ENCODE data around the gene RPL6.
"Not testable (repeated sequence)": the region's sequence is repeated elsewhere in the genome, so short reads cannot be mapped to it uniquely, and the experiment has no call there.

Gene RPL6

DNA sequence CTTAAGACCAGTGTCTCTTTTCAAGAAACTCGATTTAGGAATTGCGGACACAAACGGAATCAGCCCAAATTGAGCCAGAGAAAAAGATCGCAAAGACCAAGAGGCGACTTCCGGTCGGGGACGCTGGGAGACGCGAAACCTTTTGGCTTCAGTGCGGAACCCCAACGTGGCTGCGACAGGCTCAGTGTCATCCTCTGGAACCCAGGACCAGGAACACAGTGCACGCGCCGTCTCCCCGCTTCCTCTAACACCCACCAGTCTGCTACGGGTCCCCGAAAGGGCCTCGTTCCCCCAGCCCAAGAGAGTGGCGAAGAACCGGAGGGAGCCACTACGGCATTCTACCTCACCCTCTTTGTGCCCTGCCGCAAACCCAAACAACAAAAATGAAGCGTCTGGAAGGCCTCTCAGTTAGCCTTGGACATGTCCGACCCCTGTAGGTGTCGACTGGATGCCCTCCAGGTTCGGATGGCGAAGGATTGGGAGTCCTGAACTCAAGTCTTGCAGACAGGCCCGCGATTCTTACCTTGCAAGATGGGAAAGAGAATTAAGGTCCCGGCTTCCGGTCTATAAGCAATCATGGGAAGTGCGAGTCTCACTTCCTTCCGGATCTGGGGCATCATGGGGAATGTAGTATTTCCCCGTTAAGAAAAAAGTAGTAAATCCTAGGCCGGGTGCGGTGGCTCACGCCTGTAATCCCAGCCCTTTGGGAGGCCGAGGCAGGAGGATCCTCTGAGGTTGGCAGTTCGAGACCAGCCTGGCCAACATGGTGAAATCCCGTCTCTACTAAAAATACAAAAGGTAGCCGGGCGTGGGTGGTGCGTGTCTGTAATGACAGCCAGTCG is at the start of gene RPL6:
Gene RPL6 (minus strand): TSS at position 542 of the 842 bp plus-strand sequence. CDS start 949 bp downstream, outside the sequence.
- peak; percentile 94 for DNase-seq

DNA sequence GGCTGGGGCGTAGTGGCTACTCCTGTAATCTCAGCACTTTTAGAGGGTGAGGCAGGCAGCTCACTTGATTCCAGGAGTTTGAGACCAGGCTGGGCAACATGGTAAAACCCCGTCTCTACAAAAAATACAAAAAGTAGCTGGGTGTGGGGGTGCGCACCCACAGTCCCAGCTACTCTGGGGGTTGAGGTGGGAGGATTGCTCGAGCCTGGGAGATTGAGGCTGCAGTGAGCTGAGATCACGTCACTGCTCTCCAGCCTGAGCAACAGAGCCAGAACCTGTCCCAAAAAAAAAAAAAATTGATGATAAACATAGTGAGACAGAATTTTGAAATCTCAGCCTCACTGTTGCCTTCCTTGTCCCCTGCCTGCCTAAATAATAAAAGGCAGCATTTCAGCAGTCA is 49.3 kb upstream of the RPL6 start:
- DNase-seq, result no peak

DNA sequence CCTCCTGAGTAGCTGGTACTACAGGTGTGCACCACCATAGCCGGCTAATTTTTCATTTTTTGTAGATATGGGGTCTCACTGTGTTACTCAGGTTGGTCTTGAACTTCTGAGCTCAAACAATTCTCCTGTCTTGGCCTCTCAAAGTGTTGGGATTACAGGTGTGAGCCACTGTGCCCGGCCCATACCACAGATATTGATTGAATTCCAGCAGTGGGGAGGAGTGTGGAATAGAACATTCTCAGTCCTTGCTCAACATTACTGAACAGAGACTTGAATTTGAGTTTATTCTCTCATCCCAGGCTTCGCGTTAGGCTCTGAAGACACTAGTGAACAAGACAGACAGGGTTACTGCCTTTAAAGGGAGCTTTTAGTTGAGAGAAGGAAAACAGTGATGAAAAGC is 48.9 kb upstream of the RPL6 start:
- no peak for DNase-seq

DNA sequence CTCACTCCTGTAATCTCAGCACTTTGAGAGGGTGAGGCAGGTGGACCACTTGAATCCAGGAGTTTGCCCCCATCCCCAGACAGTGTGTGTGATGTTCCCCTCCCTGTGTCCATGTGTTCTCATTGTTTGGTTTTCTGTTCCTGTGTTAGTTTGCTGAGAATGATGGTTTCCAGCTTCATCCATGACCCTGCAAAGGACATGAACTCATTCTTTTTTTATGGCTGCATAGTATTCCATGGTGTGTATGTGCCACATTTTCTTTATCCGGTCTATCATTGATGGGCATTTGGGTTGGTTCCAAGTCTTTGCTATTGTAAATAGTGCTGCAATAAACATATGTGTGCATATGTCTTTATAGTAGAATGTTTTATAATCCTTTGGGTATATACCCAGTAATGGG is 47.7 kb upstream of the RPL6 start:
- not testable (repeated sequence) for DNase-seq

DNA sequence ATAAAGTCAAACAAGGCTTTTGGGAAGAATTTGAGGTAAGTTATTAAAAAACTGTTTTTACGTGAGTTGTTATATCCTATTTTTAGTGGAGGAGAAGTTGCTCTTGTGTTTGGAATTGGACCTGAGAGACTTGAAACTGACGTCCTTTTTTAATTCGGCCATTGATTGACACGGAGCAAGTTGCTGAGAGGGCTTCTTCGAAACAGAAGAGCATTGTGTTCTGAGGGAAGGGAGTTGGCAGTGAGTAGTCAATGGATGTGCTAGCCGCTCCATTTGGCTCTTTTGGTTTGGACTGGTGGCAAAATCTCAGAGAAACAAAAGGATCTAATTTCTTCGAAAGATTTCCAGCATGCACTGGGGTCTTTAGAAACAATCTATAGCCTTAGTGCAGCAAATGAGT is 46.6 kb upstream of the RPL6 start:
- no peak for DNase-seq

DNA sequence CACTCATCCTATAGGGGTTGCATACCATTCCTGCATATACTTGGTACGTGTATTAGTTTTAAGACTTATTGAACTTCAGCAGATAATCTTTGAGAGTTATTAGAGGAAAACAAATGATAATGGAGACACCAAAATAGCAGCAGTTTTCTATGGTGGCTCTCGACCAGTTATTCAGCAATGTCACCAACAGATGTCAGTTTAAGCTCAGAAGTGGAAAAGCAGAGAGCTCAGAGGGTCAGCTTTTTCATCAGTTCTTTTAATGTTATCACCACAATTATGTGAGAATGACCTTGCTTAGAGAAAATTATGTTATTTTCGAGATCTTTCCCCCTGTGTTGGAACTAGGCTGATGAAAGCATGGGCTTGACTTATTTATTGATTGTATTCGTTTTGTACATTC is 41.3 kb upstream of the RPL6 start:
- DNase-seq, result no peak

DNA sequence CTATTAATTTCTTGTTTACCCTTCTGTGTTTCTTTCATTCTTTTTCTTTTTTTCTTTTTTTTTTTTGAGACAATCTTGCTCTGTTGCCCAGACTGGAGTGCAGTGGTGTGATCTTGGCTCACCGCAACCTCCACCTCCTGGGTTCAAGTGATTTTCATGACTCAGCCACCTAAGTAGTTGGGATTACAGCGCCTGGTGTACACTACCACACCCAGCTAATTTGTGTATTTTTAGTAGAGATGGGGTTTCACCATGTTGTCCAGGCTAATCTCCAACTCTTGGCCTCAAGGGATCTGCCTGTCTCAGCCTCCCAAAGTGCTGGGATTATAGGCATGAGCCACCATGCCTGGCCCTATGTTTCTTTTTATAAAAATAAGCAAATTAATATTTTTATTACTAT is 38.8 kb upstream of the RPL6 start:
- DNase-seq, result not testable (repeated sequence)

DNA sequence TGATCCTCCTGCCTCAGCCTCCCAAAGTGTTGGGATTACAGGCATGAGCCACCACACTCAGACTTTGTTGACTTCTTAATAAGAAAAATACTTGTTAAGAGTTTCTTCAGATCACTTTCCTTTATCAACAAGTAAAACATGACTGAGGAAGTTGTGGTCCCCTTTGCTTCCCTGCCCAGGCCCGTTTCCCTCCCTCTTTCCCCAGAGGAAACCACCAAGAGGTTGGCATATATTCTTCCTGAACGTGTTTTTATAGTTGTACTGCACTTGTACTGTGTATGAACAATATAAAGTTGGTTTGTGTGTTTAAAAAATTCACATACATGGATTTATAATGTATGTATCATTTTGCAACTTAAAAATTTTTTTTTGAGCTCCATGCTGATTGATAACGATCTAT is 37.7 kb upstream of the RPL6 start:
- no peak for DNase-seq

DNA sequence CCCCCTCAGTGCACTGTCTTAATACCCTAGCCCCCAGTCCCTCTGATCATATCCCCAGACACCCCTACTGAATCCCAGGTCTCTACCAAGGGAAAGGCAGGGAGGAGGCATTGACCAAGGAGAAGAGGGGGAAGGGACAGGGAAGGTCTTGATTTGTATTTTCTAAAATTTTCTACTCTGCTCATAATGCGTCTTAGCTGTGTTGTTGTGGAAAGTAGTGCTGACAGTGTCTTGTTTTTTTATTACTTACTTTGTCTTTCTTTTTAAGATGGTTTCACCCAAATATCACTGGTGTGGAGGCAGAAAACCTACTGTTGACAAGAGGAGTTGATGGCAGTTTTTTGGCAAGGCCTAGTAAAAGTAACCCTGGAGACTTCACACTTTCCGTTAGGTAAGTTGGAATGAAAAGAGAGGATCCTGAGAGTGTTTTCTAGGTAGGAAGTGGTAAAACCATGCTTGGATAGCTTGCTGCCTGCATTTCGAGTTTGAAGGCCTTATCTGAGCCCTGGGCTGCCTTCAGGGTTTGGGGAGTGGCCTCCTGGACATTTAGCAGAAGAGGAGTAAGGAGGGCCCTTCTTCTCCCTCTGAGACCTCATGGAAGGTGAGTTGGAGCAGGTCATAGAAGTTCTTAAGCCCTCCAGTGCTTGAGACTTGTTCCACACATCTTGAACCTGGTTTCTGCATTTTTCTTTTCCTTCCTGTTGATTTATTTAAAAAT is 36.8 kb upstream of the RPL6 start:
- no peak for DNase-seq

DNA sequence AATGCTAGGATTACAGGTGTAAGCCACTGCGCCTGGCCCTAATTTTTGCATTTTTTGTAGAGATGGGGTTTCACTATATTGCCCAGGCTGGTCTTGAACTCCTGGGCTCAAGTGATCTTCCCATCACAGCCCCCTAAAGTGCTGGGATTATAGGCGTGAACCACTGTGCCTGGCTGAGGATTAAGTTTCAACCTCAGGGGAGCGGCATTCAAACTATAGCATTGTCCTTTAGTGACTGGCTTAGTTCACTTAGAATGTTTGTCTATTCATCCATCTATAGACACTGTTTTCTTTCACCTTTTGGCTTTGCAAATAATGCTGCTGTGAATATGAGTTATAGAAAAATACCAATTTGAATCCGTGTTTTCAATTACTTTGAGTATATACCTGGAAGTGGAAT is 34.5 kb upstream of the RPL6 start:
- DNase-seq, result no peak

DNA sequence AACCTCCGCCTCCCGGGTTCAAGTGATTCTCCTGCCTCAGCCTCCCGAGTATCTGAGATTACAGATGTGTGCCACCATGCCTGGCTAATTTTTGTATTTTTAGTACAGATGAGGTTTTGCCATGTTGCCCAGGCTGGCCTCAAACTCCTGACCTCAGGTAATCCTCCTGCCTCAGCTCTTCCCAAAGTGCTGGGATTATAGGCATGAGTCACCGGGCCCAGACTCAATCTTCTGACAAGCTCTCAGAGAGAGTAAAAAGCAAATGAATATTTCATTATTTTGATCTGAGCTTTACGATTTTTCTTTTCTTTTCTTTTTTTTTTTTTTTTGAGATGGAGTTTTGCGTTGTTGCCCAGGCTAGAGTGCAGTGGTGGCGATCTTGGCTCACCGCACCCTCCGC is 31.2 kb upstream of the RPL6 start:
- DNase-seq, result peak; percentile 8

DNA sequence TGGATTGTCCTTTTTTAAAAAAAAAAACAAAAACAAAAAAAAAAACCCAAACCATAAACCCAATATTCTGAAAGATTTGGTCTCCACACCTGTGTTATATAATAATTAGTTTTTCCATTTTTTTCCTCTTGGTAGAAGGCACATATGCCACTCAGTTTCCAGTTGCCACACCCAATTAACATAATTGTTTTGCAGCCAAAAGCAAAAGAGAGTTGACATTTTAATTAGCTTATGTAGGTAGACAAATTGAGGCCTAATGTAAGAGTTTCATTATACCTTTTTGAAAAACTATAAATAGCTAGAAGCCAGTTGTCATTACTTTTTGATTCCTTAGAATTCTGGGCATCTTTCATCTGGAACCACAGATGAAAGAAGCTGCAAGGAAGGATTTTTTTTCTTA is 30.4 kb upstream of the RPL6 start:
- no peak for DNase-seq

DNA sequence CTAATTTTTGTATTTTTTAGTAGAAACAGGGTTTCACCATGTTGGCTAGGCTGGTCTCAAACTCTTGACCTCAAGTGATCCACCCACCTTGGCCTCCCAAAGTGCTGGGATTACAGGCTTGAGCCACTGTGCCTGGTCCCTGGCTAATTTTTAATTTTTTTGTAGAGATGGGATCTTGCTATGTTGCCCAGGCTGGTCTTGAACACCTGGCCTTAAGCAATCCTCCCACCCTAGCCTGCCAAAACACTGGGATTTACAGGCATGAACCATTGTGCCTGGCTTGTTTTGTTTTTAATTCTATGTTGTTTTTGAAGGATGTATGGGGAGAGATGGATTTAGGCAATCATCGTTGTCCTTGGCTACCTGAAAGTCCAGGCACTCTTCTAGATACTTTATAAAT is 29.2 kb upstream of the RPL6 start:
- DNase-seq, result not testable (repeated sequence)

DNA sequence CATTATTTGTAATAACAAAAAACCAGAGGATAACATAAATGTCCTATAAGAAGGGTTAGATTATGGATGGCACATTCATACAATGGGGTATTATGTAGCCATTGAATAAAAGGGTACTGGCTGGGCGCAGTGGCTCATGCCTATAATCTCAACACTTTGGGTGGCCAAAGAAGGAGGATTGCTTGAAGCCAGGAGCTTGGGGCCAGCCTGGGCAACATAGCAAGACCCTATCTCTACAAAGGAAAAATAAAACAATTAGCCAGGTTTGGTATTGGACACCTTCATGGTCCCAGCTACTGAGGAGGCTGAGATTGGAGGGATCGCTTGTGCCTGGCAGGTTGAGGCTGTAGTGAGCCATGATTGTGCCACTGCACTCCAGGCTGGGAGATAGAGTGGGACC is 24.1 kb upstream of the RPL6 start:
- DNase-seq, result no peak

DNA sequence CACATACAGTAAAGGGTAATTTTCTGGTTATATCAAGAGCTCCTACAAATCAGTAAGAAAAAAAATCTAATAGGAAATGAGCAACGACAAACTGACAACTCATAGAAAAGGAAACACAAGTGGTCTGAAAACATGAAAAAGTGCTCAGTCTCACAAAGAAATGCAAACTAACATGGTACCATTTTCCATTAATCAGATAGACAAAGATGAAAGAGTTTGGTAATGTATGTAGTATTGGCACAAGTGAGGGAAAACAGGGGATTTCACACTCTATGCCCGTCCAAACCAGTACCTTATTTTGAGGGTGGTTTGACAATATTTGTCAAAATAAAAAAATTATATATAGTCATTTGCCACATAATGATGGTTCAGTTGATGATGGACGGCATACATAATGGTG is 22.6 kb upstream of the RPL6 start:
- DNase-seq, result no peak

DNA sequence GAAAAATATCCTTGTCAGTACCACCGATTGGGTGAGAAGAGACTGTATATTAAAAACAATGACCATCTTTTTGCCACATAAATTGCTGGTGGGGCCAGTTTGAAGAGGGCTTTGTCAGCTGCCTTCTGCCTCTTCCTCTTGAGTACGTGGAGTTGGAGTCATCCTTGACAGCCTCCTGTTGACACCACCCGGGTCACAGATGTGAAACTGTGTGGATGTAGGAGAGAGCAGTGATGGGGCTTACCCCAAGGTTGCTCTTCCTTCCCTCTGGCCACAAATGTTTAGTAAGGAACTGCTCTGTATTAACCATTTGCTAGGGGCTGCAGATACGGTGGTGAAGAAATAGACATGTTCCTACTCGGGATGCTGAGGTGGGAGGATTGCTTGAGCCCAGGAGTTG is 21.5 kb upstream of the RPL6 start:
- no peak for DNase-seq

DNA sequence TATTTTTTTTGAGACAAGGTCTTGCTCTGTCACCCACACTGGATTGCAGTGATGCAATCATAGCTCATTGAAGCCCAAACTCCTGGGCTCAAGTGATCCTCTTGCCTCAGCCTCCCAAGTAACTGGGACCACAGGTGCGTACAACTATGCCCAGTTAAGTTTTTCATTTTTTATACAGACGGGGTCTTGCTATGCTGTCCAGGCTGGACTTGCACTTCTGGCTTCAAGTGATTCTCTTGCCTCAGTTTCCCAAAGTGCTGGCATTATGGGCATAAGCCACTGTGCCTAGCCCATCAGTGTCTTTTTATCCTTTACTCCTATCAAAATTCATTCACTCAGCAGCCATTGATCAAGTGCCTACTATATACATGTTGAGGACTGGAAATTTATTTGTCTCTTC is 18.4 kb upstream of the RPL6 start:
- DNase-seq, result no peak

DNA sequence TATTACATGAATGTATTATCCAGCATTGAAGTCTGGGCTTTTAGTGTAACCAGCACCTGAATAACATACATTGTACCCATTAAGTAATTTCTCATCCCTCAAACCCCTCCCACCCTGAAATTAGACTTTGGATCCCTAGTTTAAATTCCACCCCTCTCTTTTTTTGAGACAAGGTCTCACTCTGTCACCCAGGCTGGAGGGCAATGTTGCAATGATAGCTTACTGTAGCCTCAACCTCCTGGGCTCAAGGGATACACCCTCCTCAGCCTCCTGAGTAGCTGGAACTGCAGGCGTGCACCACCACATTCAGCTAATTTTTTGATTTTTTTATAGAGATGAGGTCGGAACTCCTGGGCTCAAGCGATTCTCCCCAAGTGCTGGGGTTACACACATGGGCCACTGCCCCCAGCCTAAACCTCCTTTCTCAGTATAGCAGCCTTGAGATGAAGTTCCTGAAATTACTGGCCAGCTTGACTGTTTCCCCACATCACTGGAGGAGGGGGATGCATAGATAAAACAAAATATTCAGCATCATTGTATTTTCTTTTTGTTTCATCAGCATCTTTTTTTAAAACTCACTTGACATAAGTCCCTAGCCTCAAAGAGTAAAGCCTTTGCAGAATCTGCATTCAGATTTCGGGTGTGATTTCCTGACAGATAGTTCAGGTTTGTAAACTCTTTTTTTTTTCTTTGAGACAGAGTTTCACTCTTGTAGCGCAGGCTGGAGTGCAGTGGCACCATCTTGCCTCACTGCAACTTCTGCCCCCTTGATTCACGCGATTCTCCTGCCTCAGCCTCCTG is 16.4 kb upstream of the RPL6 start:
- DNase-seq, result no peak

DNA sequence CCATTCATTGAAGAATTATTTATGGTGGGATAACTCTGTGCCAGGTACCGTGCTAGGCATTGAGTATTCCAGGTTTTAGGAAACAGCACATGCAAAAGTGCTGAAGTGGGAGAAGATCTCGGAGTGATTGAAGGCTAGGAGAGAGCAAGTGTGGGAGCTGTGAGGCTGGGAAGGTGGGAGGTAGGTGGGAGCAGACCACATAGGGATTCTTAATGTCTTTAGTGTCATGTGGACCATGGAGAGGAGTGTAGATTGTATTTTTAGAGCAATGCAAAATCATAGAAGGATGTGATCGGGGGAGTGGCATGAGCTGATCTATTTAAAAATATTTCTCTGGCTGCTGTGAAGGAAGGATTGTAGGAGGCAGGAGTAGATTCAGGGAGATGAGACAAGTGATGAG is 14.7 kb upstream of the RPL6 start:
- DNase-seq, result no peak

DNA sequence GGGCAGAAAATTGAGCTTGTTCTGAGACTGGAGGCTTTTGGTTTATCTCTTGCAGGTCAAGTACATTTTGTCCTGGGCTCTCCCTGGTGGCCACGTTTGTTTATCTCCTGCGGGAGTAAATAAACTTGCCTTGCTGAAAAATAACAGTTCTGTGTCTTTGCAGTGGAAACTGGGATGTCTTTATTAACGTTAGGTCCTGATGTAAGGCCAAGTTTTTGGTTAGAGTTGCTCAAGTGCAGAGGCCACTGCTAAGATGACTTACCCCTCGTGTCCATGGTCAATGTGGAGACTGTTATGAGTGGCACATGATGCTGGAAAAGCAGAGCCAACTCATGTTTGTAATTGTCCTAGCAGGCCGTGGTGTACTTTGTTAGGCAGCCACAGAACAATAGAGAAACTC is 13.1 kb upstream of the RPL6 start:
- no peak for DNase-seq

DNA sequence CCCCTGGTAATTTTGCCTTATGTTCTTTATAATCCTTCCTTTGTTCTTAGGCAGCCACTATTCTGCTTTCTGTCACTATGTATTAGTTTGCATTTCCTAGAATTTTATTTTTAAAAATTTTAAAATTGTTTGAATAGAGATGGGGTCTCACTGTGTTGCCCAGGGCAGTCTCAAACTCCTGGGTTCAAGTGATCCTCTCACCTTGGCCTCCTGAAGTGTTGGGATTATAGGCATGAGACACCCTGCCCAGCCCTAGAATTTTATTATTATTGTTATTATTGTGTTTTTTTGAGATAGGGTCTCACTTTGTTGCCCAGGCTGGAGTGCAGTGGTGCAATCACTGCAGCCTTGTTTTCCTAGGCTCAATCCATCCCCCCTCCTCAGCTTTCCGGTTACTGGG is 12.0 kb upstream of the RPL6 start:
- no peak for DNase-seq

DNA sequence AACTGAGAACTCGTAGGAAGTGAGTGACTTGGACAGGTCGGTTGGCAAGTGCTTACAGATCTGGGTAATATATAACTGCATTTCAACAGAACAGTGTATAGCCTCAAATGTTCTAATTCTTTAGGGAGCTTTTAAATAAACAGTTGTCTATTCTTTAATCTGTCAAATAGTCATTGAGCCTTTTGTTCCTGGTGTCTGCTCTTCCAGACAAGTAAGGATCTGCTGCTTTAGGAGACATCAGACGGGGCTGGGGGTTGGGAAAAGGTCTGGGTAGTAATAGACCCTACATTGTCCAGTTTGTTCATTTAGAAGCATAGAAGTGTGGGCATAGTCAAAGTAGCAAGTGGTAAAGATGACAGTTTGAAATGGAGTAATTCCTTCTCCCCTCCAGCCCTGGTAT is 11.3 kb upstream of the RPL6 start:
- DNase-seq, result no peak

DNA sequence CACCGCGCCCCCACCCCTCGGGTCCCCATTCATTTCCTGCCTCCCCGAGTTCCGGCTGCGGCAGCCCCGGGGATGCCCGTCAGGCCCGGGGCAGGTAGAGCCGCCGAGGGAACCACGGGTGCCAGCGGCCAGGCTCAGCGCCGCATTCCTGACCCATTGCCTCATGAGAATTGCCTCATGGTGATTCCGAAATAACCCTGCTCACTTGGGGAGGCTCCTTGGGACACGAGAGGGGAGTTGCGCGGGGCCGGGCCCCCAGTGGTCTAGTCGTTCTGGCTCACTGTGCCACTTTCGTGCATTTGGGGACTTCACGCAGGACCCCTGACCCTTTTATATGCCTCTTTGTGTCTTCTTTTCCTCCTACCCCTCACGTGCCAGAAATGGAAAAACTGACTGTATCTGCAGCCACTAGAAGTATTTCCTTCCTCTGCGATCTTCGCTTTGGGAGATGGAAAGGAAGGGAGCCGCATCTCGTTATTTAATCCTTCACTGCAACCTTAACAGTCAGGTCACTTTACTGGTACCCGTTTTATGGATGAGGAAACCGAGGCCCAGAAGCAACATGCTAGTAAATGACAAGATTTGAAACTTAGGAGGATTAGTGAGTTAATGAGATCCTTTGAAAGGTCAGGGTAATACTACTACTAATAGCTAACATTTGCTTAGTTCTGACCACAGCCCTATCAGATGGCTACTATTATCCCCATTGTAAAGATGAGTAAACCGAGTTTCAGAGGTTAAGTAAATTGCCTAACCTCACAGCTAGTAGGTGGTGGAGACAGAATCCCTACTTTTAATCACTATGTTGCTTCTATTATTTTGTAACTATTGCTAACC is 10.1 kb upstream of the RPL6 start:
- peak; percentile 90 for DNase-seq

Data from EL (cell line).